GM21447 (cell line): ENCODE results near the gene SPHK2.

Experiments used
- ATAC-seq: cut with Tn5 transposase; IDR thresholded peaks from one replicate; pipeline ENCODE4 v1.9.1; 2021; ENCODE audit not compliant: unreplicated experiment

The SPHK2 gene

DNA sequence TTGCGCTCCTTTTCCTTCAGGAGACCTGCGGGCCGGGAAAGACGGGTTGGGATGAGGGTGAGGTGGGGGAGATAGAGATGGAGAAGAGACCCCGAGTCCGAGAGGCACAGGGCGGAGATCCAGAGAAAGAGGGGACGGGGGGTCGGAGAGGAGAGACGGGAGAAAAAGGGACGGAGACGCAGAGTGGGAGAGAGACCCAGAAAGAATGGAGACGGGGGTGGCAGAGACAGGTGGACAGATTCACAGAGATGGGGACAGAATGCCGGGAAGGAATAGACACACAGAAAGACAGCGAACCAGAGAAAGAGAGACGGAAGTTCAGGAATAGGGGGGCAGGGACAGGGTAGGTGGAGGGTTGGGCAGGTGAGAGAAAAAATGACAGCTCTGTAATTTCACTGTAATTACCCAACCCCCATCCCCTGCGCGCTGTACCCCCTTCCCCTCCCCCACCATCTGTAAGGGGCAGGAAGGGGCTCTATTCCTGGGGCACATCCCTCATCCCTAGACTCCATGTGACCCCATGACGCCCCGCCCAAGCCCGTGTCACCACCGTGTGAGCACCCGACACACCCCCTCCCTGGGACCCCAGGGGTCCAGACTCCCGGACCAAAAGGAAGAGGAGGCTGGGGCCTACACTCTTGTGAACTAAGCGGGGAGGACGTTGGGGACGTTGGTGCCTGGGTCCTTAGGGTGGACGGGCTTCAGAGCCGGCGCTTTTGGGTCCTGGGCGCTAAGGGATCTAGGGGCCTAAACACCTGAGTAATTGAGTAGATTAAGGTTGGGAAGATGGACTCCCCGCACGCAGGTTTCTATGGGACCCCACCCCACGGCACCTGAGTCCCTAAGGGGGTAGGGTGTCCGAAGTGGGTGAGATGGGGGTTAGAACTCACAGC lies 16.9 kb downstream of the SPHK2 start:
- ATAC-seq, result no peak

DNA sequence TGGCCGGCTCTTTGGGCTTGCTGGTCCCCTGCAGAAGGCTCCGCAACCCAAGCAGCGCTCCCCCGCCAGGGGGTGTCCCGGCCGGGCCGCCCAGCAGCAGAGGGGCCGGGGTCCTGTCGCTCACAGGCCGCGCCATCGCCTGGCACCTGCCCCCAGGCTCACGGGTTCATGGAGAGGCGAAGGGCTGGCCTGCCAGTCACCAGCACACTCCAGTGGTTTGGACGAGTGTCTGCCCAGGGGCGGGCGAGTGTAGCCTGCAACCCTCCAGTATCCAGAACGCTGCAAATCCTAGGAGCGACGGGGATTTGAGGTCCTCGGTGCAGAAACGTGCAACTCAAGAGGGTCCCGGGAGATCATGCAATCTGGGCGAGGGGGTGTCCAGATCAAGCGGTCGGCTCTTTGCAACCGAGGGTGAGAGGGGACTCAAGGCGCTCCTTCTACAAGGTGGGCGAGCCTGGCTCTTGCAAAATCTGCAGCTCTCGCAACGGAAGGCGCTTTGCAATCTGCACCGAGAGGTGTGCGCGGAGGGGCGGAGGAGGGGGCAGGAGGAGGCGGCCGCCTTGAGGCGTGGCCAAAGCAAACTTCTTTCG lies 17.6 kb downstream of the SPHK2 start, which contains the start of gene DBP:
TSS of gene DBP (minus strand) at position 521 of the 590 bp plus-strand sequence. CDS start at position 136, 385 bp downstream.
- no peak for ATAC-seq

GRCh38 chr19:48637449-48637947 lies 18.2 kb downstream of the SPHK2 start:
- peak; percentile 63 for ATAC-seq

DNA sequence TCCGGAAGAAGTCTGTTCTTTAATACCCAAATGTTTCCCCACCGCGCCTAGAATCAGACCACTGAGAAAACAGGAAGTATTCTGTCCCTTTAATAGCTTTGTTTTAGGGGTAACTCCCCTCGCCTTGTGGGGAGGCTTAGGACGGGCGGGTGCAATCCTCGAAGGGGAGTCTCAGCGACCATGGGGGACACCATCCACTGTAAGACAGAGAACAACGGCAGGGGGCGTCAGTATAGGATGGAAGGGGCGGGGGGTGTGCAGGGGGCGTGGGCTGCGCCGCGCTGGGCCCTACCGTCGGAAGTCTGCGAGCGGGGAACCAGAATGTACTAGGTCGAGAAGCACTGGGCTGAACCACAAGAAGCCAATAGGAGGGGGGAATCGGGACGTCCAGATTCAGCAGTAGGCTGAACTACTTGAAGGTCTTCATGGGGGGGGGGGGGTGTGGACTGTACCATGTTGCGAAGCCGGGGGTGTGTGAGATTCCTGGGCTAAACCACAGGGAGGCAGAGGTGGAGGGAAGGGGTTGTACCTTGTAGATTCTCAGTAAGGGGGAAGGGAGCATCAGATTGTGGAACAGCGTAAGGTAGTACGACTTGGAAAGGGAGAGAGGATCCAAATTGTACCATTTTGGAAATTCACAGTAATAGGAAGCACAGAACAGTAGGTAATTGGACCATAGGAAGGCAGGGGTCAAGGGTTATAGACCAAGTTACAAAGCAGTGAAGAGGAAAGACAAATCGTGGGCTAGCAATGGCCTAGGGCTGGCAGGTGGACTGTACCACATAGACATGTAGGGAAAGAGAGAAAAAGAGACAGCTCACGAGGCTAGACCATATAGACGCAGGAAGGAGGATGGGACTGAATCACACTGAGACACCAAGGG lies 18.9 kb downstream of the SPHK2 start:
- peak; percentile 20 for ATAC-seq

DNA sequence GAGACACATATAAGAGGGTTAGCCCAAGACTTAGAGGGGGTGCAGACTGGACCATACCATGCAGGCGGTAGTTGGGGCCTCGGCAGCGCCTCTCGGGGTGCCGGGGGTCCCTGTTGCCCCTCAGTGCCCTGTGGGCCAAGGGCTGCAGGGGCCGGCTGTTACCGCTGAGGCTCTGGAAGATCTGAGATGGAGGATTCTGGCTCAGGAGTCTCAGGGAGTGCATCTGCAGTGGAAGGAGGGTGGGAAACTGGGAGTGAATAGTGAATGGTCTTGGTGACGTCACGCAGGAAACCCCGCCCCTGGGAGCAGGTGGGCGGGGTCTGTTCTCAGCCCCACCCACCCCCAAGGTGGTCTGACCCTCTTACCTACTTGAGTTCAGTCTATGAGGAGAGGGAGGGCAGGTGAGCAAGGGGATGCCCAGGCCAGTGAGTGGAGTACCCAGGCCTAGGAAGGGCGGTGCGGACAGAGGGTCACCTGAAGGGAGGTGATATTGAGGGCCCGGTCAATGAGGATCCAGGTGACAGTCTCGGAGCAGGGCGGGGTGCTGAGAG lies 19.6 kb downstream of the SPHK2 start:
- no peak for ATAC-seq

DNA sequence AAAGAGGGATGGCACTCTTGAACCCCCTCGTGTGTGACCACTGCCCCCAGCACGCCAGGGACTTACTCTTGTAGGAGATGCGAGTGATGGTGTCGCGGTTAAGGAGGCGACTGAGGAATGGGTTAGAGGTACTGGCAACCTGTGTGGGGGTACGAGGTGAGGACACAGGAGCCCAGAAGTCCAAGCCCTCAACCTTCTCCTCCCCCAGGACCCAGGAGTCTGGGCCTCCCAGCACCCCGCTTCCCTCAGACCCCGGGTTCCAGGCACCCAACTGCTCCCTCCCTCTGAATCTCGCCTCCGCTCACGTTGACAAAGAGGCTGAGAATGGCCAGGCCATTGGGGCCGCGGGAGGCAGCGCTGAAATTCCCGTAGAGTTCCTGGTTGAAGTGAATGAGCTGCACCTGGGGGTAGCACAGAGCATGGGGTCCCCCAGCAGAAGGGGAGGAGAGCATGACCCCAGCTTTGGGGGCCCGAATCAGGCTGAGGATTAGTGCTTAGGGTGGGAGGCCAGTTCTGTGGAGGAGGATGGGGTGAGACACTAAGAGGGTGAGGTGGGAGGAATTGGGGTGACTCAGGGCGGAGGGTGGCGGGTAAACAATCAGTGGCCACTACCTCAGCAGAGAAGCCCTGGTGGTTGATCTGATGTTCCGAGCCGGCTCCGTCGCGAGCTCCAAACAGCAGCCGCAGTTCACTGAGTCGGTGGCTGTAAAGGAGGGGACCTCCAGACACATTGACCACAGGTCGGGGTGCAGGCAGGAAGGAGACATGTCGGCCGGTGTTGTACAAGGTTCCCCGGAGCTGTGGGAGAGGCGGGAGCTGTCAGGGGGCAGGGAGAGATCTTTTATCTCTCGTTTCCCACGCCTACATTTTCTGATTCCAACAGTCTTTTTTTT lies 20.4 kb downstream of the SPHK2 start:
- no peak for ATAC-seq

DNA sequence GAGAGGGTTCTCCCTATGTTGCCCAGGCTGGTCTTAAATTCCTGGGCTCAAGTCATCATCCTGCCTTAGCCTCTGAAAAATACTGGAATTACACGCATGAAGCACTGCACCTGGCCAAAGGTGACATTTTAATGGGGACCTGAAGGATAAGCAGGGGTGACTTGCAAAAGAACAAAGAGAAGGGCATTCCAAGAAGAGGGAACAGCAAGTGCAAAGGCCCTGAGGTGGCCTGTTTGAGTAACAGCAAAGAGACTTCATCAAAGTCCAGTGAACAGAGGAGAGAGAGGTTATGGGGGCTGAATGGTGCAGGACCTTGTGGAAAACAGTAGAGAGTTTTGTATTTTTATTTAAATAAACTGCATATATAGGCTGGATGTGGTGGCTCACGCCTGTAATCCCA lies 22.5 kb downstream of the SPHK2 start:
- no peak for ATAC-seq

- ATAC-seq, result no peak
These were observed 23.6 kb downstream of the SPHK2 start for GRCh38 chr19:48642862-48643261.

DNA sequence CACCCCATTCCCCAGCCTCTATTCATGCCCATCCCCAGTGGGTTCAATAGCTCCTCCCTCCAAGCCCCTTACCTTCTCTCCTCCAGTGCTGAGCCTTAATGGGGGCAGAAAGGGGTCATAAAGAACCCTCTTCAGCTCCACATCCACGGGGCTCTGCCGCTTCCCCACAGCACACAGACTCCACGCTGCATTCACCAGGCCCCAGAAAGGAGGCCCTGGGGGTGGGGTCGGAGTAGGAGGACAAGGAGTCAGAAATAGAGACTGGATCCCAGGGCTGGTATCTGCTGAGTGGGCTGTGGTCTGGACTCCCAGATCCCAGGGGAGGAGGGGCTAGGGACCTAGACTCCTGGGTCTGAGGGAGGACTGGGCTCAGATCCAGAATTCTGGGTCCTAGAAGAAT lies 25.0 kb downstream of the SPHK2 start:
- no peak for ATAC-seq

GRCh38 chr19:48644839-48645619 lies 25.7 kb downstream of the SPHK2 start:
- no peak for ATAC-seq

DNA sequence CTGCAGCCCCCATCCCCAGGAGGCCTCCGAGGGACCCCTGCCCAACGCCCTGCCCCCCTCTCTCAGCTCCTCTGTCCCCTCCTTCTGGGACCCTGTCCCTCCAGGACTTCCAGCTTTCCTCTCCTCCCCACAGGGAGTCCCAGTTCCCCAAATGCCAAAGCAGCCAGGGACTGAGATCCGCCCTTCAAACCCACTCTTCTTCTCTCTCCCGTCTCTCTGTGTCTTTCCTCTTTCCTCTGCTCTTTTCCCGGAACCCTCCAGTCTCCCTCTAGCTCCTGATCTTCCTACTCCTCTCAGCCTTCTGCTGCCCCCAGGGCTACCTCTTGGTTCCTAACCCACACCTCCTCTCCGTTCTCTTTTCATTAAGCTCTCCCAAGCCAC lies 26.3 kb downstream of the SPHK2 start:
- no peak for ATAC-seq

- peak; percentile 62 for ATAC-seq
These were observed 26.9 kb downstream of the SPHK2 start, which contains the start of gene CA11 for GRCh38 chr19:48646001-48646721. Gene CA11, minus strand, starts transcription at chr19:48646187. Its CDS starts 555 bp downstream, at chr19:48645632.

- no peak for ATAC-seq
These were observed 27.5 kb downstream of the SPHK2 start for GRCh38 chr19:48646722-48647216.

- no peak for ATAC-seq
These were observed 28.8 kb downstream of the SPHK2 start for GRCh38 chr19:48648134-48648533.

- no peak for ATAC-seq
These were observed 31.8 kb downstream of the SPHK2 start for GRCh38 chr19:48650974-48651682.

- no peak for ATAC-seq
These were observed 32.4 kb downstream of the SPHK2 start for GRCh38 chr19:48651683-48652048.

DNA sequence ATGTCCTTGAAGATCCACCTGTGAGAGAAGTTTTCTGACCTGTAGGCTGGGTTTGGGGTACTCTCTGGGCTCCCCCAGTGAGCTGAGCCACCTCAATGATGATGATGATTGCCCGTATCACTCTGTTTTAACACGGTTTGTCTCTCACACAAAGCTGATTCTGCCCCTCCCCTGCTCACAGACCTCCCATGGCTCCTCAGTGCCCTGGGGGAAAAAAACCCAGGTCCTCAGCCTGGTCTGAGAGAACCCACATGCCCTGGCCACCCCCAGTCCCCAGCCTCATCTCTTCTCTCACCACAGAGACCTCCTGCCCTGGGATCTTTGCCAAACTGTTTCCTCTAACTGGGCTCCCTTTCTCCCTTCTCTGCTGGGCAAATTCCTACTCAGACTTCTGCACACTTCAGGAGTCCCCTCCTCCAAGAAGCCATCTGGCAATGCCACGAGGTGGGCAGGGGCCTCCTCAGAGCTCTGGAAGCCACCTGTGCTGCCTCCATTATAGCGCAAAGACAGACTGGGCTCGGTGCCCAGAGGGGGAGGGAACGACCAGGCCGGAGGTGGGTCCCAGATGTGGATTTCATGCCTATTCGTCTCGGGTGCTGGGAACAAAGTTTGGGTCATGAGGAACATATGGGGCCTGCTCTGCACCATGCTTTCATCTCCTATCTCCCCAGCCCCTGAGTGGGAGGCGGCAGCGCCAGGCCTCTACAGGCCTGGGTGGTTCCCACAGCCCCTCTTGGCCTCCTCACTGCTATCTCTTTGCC lies 35.2 kb downstream of the SPHK2 start:
- ATAC-seq, result no peak
